ENCODE results near the gene OR6J1.

GRCh38 chr14:22627506-22628263 is 16.5 kb downstream of the OR6J1 start:
- no peak for TF ChIP-seq CTCF (conservative IDR thresholded peaks at IDR 0.05)
- no peak for TF ChIP-seq ZFX (IDR thresholded peaks at IDR 0.05)
